Measurements from ENCODE around the gene MBD3L2B.
A peak's percentile ranks its signal among the peaks of the same experiment; 100 is the strongest.
"Not testable (repeated sequence)": the region's sequence is repeated elsewhere in the genome, so short reads cannot be mapped to it uniquely, and the experiment has no call there.

MBD3L2B gene

GRCh38 chr19:7021331-7021730 is at the start of gene MBD3L2B:
Gene MBD3L2B, minus strand, starts transcription at chr19:7021431. Its CDS starts 34 bp downstream, at chr19:7021397.
- not testable (repeated sequence) for H3K4me3 ChIP-seq (ENCODE audit: low read length in 2 of 2); H3K4me1 ChIP-seq (ENCODE audit: control insufficient read depth in 2 of 2, insufficient read depth in 2 of 2, low read length in 2 of 2); H3K36me3 ChIP-seq (ENCODE audit: control insufficient read depth in 2 of 2, insufficient read depth in 2 of 2, low read length in 2 of 2); H3K27me3 ChIP-seq (ENCODE audit: control insufficient read depth in 2 of 2, insufficient read depth in 2 of 2, low read length in 2 of 2); H3K9me3 ChIP-seq (ENCODE audit: control insufficient read depth in 2 of 2, low read length in 2 of 2); H3K27ac ChIP-seq (ENCODE audit: low read depth in 2 of 2, low read length in 2 of 2); H3K9ac ChIP-seq (ENCODE audit: low read depth in 1 of 2, low read length in 2 of 2)

GRCh38 chr19:7069904-7070226 is 48.6 kb upstream of the MBD3L2B start:
- H3K9me3 ChIP-seq (ENCODE audit: control insufficient read depth in 2 of 2, low read length in 2 of 2), result no peaks in the 10 kb centered on the region
- H3K9ac ChIP-seq (ENCODE audit: low read depth in 1 of 2, low read length in 2 of 2), result peak overlapping the region; percentile 82 to 90
- H3K27ac ChIP-seq (ENCODE audit: low read depth in 2 of 2, low read length in 2 of 2), result peak overlapping the region; percentile 85 to 92
- H3K4me3 ChIP-seq (ENCODE audit: low read length in 2 of 2), result peak overlapping the region; percentile 96 to 97
- peaks cover 3 to 8% of the 10 kb centered on the region in 2 donors for H3K4me1 ChIP-seq (ENCODE audit: control insufficient read depth in 2 of 2, insufficient read depth in 2 of 2, low read length in 2 of 2)
- H3K36me3 ChIP-seq (ENCODE audit: control insufficient read depth in 2 of 2, insufficient read depth in 2 of 2, low read length in 2 of 2), result peaks cover 24 to 26% of the 10 kb centered on the region in 2 donors
- no peaks in the 10 kb centered on the region for H3K27me3 ChIP-seq (ENCODE audit: control insufficient read depth in 2 of 2, insufficient read depth in 2 of 2, low read length in 2 of 2)

- peaks cover 19 to 20% of the 10 kb centered on the region in 2 donors for H3K36me3 ChIP-seq (ENCODE audit: control insufficient read depth in 2 of 2, insufficient read depth in 2 of 2, low read length in 2 of 2)
- H3K9ac ChIP-seq (ENCODE audit: low read depth in 1 of 2, low read length in 2 of 2), result peak within 1 kb of the TSS; percentile 82 to 90
- no peaks in the 10 kb centered on the region for H3K27me3 ChIP-seq (ENCODE audit: control insufficient read depth in 2 of 2, insufficient read depth in 2 of 2, low read length in 2 of 2)
- H3K9me3 ChIP-seq (ENCODE audit: control insufficient read depth in 2 of 2, low read length in 2 of 2), result no peaks in the 10 kb centered on the region
- peaks cover 3 to 8% of the 10 kb centered on the region in 2 donors for H3K4me1 ChIP-seq (ENCODE audit: control insufficient read depth in 2 of 2, insufficient read depth in 2 of 2, low read length in 2 of 2)
- peak within 1 kb of the TSS; percentile 96 to 97 for H3K4me3 ChIP-seq (ENCODE audit: low read length in 2 of 2)
- H3K27ac ChIP-seq (ENCODE audit: low read depth in 2 of 2, low read length in 2 of 2), result peak within 1 kb of the TSS; percentile 85 to 92
These were observed 48.0 kb upstream of the MBD3L2B start, which contains the start of gene ZNF557 for GRCh38 chr19:7069042-7069903. Gene ZNF557, plus strand, starts transcription at chr19:7069703. Its CDS starts 5,372 bp downstream, at chr19:7075075.

- Histone ChIP-seq H3K9ac (ENCODE audit: low read depth in 1 of 2, low read length in 2 of 2) (no peak overlapping the region), H3K9me3 (ENCODE audit: control insufficient read depth in 2 of 2, low read length in 2 of 2) (no peaks in the 10 kb centered on the region), H3K27me3 (ENCODE audit: control insufficient read depth in 2 of 2, insufficient read depth in 2 of 2, low read length in 2 of 2) (no peaks in the 10 kb centered on the region), H3K4me1 (ENCODE audit: control insufficient read depth in 2 of 2, insufficient read depth in 2 of 2, low read length in 2 of 2) (peaks cover 3 to 8% of the 10 kb centered on the region in 2 donors), H3K27ac (ENCODE audit: low read depth in 2 of 2, low read length in 2 of 2) (peak overlapping the region in 1 of 2 donors; percentile 17), H3K36me3 (ENCODE audit: control insufficient read depth in 2 of 2, insufficient read depth in 2 of 2, low read length in 2 of 2) (peaks cover 16% of the 10 kb centered on the region in 2 donors), H3K4me3 (ENCODE audit: low read length in 2 of 2) (peak overlapping the region; percentile 44 to 45)
These were observed 47.4 kb upstream of the MBD3L2B start for GRCh38 chr19:7068599-7068998.

GRCh38 chr19:7067716-7068115 is 46.5 kb upstream of the MBD3L2B start:
- H3K9ac ChIP-seq (ENCODE audit: low read depth in 1 of 2, low read length in 2 of 2), result no peak overlapping the region
- peaks cover 3 to 8% of the 10 kb centered on the region in 2 donors for H3K4me1 ChIP-seq (ENCODE audit: control insufficient read depth in 2 of 2, insufficient read depth in 2 of 2, low read length in 2 of 2)
- no peak overlapping the region for H3K4me3 ChIP-seq (ENCODE audit: low read length in 2 of 2)
- H3K27me3 ChIP-seq (ENCODE audit: control insufficient read depth in 2 of 2, insufficient read depth in 2 of 2, low read length in 2 of 2), result no peaks in the 10 kb centered on the region
- H3K36me3 ChIP-seq (ENCODE audit: control insufficient read depth in 2 of 2, insufficient read depth in 2 of 2, low read length in 2 of 2), result peaks cover 8 to 12% of the 10 kb centered on the region in 2 donors
- no peaks in the 10 kb centered on the region for H3K9me3 ChIP-seq (ENCODE audit: control insufficient read depth in 2 of 2, low read length in 2 of 2)
- H3K27ac ChIP-seq (ENCODE audit: low read depth in 2 of 2, low read length in 2 of 2), result no peak overlapping the region

- not testable (repeated sequence) for H3K9ac ChIP-seq (ENCODE audit: low read depth in 1 of 2, low read length in 2 of 2); H3K9me3 ChIP-seq (ENCODE audit: control insufficient read depth in 2 of 2, low read length in 2 of 2); H3K4me1 ChIP-seq (ENCODE audit: control insufficient read depth in 2 of 2, insufficient read depth in 2 of 2, low read length in 2 of 2); H3K4me3 ChIP-seq (ENCODE audit: low read length in 2 of 2); H3K27me3 ChIP-seq (ENCODE audit: control insufficient read depth in 2 of 2, insufficient read depth in 2 of 2, low read length in 2 of 2); H3K27ac ChIP-seq (ENCODE audit: low read depth in 2 of 2, low read length in 2 of 2); H3K36me3 ChIP-seq (ENCODE audit: control insufficient read depth in 2 of 2, insufficient read depth in 2 of 2, low read length in 2 of 2)
These were observed 45.9 kb upstream of the MBD3L2B start for GRCh38 chr19:7067122-7067521.

- Histone ChIP-seq H3K4me1 (ENCODE audit: control insufficient read depth in 2 of 2, insufficient read depth in 2 of 2, low read length in 2 of 2) (peaks cover 0 to 3% of the 10 kb centered on the region in 2 donors), H3K9ac (ENCODE audit: low read depth in 1 of 2, low read length in 2 of 2) (no peak overlapping the region), H3K9me3 (ENCODE audit: control insufficient read depth in 2 of 2, low read length in 2 of 2) (no peaks in the 10 kb centered on the region), H3K27ac (ENCODE audit: low read depth in 2 of 2, low read length in 2 of 2) (no peak overlapping the region), H3K36me3 (ENCODE audit: control insufficient read depth in 2 of 2, insufficient read depth in 2 of 2, low read length in 2 of 2) (no peaks in the 10 kb centered on the region), H3K27me3 (ENCODE audit: control insufficient read depth in 2 of 2, insufficient read depth in 2 of 2, low read length in 2 of 2) (no peaks in the 10 kb centered on the region), H3K4me3 (ENCODE audit: low read length in 2 of 2) (no peak overlapping the region)
These were observed 42.7 kb upstream of the MBD3L2B start for GRCh38 chr19:7063764-7064418.

GRCh38 chr19:7063339-7063738 is 42.1 kb upstream of the MBD3L2B start:
- Histone ChIP-seq H3K4me3 (ENCODE audit: low read length in 2 of 2) (no peak overlapping the region), H3K27ac (ENCODE audit: low read depth in 2 of 2, low read length in 2 of 2) (no peak overlapping the region)

GRCh38 chr19:7059977-7060376 is 38.7 kb upstream of the MBD3L2B start:
- not testable (repeated sequence) for H3K27ac ChIP-seq (ENCODE audit: low read depth in 2 of 2, low read length in 2 of 2); H3K4me1 ChIP-seq (ENCODE audit: control insufficient read depth in 2 of 2, insufficient read depth in 2 of 2, low read length in 2 of 2); H3K9ac ChIP-seq (ENCODE audit: low read depth in 1 of 2, low read length in 2 of 2); H3K27me3 ChIP-seq (ENCODE audit: control insufficient read depth in 2 of 2, insufficient read depth in 2 of 2, low read length in 2 of 2); H3K36me3 ChIP-seq (ENCODE audit: control insufficient read depth in 2 of 2, insufficient read depth in 2 of 2, low read length in 2 of 2); H3K9me3 ChIP-seq (ENCODE audit: control insufficient read depth in 2 of 2, low read length in 2 of 2); H3K4me3 ChIP-seq (ENCODE audit: low read length in 2 of 2)

More at GRCh38 chr19:7063339-7063738, 42.1 kb upstream of the MBD3L2B start:
- no peaks in the 10 kb centered on the region for H3K27me3 ChIP-seq (ENCODE audit: control insufficient read depth in 2 of 2, insufficient read depth in 2 of 2, low read length in 2 of 2)
- no peaks in the 10 kb centered on the region for H3K36me3 ChIP-seq (ENCODE audit: control insufficient read depth in 2 of 2, insufficient read depth in 2 of 2, low read length in 2 of 2)
- no peaks in the 10 kb centered on the region for H3K9me3 ChIP-seq (ENCODE audit: control insufficient read depth in 2 of 2, low read length in 2 of 2)
- H3K9ac ChIP-seq (ENCODE audit: low read depth in 1 of 2, low read length in 2 of 2), result no peak overlapping the region
- no peaks in the 10 kb centered on the region for H3K4me1 ChIP-seq (ENCODE audit: control insufficient read depth in 2 of 2, insufficient read depth in 2 of 2, low read length in 2 of 2)

- not testable (repeated sequence) for H3K27ac ChIP-seq (ENCODE audit: low read depth in 2 of 2, low read length in 2 of 2); H3K4me1 ChIP-seq (ENCODE audit: control insufficient read depth in 2 of 2, insufficient read depth in 2 of 2, low read length in 2 of 2); H3K9me3 ChIP-seq (ENCODE audit: control insufficient read depth in 2 of 2, low read length in 2 of 2); H3K27me3 ChIP-seq (ENCODE audit: control insufficient read depth in 2 of 2, insufficient read depth in 2 of 2, low read length in 2 of 2); H3K9ac ChIP-seq (ENCODE audit: low read depth in 1 of 2, low read length in 2 of 2); H3K4me3 ChIP-seq (ENCODE audit: low read length in 2 of 2); H3K36me3 ChIP-seq (ENCODE audit: control insufficient read depth in 2 of 2, insufficient read depth in 2 of 2, low read length in 2 of 2)
These were observed 37.3 kb upstream of the MBD3L2B start, which contains the start of gene MBD3L3 for GRCh38 chr19:7058576-7058975. Gene MBD3L3, minus strand, starts transcription at chr19:7058676. Its CDS starts 71 bp downstream, at chr19:7058605.
